IPS-18a (cell line): ENCODE results near the gene DNAH17.
"Not testable (repeated sequence)": the region's sequence is repeated elsewhere in the genome, so short reads cannot be mapped to it uniquely, and the experiment has no call there.

Experiments
- H3K27ac ChIP-seq: one replicate; pipeline ENCODE4 v1.5.1; 2013; ENCODE audit warnings: low read length
- H3K27me3 ChIP-seq: one replicate; pipeline ENCODE4 v1.6.1; 2013; ENCODE audit warnings: mild to moderate bottlenecking, low read length; ENCODE audit not compliant: control insufficient read depth, insufficient read depth
- H3K36me3 ChIP-seq: one replicate; pipeline ENCODE4 v1.6.1; 2013; ENCODE audit warnings: low read depth, low read length; ENCODE audit not compliant: control insufficient read depth
- H3K4me1 ChIP-seq: one replicate; pipeline ENCODE4 v1.6.1; 2013; ENCODE audit warnings: low read depth, low read length; ENCODE audit not compliant: control insufficient read depth
- H3K4me3 ChIP-seq: one replicate; pipeline ENCODE4 v1.5.1; 2013; ENCODE audit warnings: low read length
- H3K9ac ChIP-seq: one replicate; pipeline ENCODE4 v1.6.1; 2013; ENCODE audit warnings: mild to moderate bottlenecking, low read length, moderate library complexity
- H3K9me3 ChIP-seq: one replicate; pipeline ENCODE4 v1.6.1; 2013; ENCODE audit warnings: low read depth, low read length; ENCODE audit not compliant: control insufficient read depth

Gene DNAH17

DNA sequence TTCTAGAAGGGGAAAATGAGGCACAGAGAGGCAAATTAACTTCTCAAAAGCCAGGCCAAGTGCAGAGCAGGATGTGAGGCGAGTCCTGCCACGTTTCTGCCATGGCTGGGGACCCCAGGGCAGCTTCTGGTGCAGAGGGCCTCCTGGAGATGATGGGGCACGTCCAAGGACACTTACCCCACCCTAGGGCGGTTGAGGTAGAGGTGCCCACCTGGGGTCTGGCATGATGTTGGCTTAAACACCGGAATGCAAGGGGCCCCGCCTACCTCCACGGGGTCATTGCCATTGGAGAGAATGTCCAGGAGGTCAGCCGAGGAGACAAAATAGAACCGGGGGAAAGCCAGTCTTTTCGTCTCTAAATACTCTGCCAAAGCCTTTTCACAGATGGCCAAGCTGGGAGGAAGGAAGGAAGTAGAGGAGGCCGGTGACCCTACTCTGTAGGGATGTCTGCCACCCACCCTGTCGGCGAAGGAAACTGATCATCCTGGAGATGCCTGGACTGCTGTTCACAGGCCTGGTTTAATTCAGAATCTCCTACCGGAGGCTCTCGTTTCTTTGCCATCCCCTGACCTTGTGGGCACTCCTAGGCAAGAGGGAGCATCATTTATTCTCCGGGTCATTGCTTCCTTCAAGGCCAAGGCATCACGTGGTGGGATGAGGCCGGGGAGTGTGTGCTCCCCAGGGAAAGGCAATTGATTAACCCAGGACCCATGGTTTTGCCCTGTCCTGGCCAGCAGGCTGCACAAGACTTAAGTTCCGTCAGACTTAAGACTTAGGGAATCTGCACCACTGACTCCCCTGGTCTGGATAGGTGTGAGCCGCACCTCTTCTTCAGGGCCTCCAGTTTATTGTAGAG, 70.5 kb downstream of the DNAH17 start:
- Histone ChIP-seq H3K36me3 (no peaks in the 10 kb centered on the region), H3K4me3 (no peak overlapping the region), H3K9me3 (no peaks in the 10 kb centered on the region), H3K4me1 (no peaks in the 10 kb centered on the region), H3K27ac (no peak overlapping the region), H3K27me3 (no peaks in the 10 kb centered on the region), H3K9ac (no peak overlapping the region)

DNA sequence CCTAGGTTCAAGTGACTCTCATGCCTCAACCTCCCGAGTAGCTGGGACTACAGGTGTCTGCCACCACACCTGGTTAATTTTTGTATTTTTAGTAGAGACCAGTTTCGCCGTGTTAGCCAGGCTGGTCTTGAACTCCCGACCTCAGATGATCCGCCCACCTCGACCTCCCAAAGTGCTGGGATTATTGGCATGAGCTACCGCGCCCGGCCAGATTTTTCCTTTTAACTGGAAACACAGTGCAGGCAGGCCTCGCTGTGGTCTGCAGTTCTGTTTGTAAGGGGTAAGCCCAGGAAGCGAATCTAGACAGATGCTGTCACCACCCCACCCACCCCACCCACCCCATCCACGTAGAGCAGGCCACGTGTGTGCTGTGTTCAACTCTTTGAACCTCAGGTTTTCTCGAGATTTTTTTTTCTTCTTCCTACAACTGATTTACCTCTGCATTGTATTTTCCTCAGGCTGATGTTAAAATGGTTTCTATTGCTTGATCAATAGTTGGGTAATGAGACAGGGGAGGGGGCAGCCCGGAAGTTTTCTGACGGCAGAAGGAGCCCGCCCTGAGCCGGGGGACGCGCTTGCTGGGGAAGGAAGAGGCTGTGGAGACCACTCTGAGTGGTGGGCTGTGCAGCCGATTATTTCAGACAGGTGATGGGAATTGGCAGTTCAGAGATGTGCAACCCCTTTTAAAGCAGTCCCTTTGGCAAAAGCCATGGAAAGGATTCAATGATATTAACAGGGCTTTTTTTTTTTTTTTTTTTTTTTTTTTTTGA, 72.9 kb downstream of the DNAH17 start:
- no peaks in the 10 kb centered on the region for H3K4me1 ChIP-seq
- H3K4me3 ChIP-seq: no peak overlapping the region
- H3K9ac ChIP-seq: no peak overlapping the region
- no peaks in the 10 kb centered on the region for H3K27me3 ChIP-seq
- H3K27ac ChIP-seq: no peak overlapping the region
- no peaks in the 10 kb centered on the region for H3K36me3 ChIP-seq
- no peaks in the 10 kb centered on the region for H3K9me3 ChIP-seq

DNA sequence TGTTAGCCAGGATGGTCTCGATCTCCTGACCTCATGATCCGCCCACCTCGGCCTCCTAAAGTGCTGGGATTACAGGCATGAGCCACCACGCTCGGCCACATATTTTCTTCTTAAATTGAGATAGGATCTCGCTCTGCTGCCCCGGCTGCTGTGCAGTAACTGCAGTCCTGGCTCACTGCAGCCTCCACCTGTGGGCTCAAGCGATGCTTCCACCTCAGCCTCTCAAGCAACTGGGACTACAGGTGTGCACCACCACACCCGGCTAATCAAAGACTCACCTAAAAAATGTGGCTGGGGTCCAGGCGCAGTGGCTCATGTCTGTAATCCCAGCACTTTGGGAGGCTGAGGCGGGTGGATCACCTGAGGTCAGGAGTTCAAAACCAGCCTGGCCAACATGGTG, 73.8 kb downstream of the DNAH17 start:
- not testable (repeated sequence) for H3K4me1 ChIP-seq, H3K36me3 ChIP-seq, H3K9ac ChIP-seq, H3K4me3 ChIP-seq, H3K27ac ChIP-seq, H3K27me3 ChIP-seq, H3K9me3 ChIP-seq

DNA sequence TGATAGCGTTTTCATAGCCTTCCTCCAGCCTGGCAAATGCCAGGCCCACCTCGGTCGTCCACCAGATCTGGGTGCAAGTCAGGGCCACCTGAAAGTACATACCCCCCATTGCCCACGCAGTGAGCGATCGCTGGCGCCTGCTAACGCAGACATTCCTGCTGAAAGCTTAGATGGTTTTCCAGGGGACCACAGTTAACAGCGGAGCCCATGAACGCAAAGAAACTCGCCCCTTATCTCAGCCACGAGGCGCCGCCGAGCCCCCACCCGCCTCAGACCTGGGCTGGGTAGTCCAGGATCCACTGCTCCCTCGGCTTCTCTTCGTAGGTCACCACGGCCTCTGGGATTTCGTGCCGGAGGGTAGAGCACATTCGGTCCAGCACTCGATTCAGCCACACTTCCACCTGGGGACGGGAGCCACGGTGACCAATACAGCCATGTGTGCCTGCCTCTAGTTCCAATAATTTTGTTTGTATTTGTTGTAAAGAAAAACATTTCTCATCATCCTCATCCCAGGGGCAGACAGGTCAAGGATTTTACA, 74.5 kb downstream of the DNAH17 start:
- Histone ChIP-seq H3K9me3 (no peaks in the 10 kb centered on the region), H3K4me1 (peaks cover 9% of the 10 kb centered on the region), H3K27me3 (no peaks in the 10 kb centered on the region), H3K36me3 (no peaks in the 10 kb centered on the region), H3K4me3 (no peak overlapping the region), H3K9ac (no peak overlapping the region), H3K27ac (no peak overlapping the region)

DNA sequence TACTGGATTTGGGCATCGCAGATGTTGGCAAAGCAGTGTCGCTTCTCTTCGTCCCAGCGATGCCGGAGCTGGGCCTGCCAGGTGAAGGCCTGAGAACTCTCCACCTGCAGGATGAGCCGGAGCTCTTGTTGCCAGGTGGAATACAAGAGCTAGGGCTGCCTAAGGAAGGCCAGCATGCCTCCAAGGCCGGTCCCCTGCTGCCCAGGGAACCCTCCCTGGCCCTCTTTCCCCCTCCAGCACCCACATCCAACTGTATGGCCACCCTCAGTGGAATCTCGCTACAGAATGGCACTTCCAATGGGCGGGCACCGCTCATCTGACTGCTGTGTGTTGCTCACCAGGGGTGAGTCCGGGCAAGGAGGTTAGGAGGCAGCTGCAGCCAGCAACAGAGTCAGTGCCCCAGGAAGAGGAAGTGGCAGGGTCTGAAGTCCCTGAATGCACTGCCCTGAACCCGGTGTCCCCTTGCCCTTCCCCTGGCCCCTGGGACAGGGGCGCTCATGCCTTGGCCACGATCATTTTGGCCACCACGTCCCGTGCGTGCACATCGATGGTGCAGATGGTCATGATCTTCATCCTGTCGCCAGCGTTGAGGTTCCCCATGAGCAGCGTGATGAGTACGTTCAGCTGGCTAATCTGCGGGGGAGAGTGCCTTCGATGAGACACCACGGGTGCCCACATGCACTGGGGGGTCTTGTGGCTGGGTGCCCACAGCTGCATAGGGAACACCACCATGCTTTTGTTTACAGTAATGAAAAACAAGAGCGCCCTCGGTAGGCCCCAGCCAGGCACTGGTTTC, 75.8 kb downstream of the DNAH17 start:
- Histone ChIP-seq H3K4me1 (peaks cover 9% of the 10 kb centered on the region), H3K4me3 (no peak overlapping the region), H3K9ac (no peak overlapping the region), H3K27me3 (no peaks in the 10 kb centered on the region), H3K36me3 (no peaks in the 10 kb centered on the region), H3K9me3 (no peaks in the 10 kb centered on the region), H3K27ac (no peak overlapping the region)

DNA sequence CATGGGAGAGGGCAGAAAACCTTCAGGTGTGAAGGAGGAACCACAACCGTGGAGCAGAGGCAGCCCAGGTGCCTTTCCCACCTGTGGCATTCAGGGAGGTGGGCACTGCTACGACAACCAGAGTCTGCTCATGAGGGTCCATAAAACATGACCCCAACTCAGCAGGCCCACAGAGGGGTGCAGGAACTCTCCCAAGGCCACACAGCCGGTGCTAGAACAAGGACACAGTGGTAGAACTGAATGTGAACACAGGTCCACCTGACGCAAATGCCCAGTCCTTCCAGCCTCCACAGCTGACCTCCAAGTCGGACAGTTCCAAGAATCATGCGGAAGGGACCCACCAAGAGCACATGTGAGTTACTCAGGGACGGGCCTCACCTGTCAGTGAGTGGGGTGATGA, 76.4 kb downstream of the DNAH17 start:
- H3K27me3 ChIP-seq: no peaks in the 10 kb centered on the region
- no peak overlapping the region for H3K27ac ChIP-seq
- H3K4me3 ChIP-seq: no peak overlapping the region
- no peaks in the 10 kb centered on the region for H3K36me3 ChIP-seq
- peaks cover 9% of the 10 kb centered on the region for H3K4me1 ChIP-seq
- H3K9me3 ChIP-seq: no peaks in the 10 kb centered on the region
- H3K9ac ChIP-seq: no peak overlapping the region

DNA sequence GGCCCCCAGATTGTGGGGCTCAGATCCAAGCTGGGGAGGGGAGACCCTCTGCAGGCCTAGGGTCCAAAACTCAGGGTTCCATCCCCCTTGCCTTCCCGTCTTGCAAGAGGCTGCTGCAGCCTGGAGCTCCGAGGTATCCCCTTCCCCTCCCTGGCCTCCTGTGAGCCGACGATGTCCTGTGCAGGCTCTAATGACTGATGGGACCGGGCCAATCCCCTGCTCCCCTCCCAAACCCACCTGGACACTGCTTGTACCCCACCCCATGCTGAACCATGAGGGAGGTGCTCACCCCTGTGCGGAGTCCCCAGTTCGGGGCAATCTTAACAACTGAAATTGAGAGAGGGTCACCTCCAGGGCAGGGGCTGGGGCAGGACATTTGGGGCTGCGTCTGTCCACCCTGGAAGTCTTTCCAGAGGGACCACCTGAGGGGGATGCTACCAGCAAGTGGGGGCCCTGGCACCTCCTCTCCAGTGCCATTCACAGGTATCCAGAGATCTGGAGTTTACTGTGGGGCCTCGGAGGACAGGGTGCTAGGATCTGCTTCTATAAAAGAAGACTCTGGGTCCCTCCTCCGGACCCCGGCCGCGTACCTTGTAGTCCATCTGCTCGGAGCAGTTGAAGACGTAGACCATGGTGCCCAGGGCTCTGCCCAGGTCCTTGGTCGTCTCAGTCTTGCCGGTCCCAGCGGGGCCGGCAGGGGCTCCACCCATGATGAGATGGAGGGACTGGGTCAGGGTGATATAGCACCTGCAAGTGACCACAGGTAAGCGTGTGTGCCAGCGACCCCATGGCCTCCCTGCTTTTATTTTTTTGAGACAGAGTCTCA, 77.3 kb downstream of the DNAH17 start:
- Histone ChIP-seq H3K36me3 (no peaks in the 10 kb centered on the region), H3K9ac (no peak overlapping the region), H3K4me1 (peaks cover 9% of the 10 kb centered on the region), H3K9me3 (no peaks in the 10 kb centered on the region), H3K27me3 (no peaks in the 10 kb centered on the region), H3K4me3 (no peak overlapping the region), H3K27ac (no peak overlapping the region)

DNA sequence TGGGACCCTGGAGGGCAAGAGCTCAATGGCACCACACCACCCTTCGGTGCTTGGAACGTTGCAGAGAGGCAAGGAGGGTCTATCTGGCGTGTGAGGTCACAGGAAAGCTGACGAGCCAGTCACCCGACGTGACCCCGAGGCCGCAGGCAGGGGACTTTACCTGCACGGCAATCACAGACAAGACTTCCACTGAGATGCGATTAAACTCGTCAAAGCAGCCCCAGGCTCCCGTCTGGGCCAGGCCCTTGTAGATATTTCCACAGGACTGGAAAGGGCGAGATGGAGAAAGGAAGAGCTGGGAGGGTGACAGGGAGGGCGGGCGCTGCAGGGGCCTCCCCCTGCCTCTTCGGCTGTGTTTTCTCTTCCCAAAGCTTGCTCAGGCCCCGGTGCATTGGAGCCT, 78.3 kb downstream of the DNAH17 start:
- Histone ChIP-seq H3K36me3 (no peaks in the 10 kb centered on the region), H3K9me3 (no peaks in the 10 kb centered on the region), H3K27me3 (no peaks in the 10 kb centered on the region), H3K4me1 (peaks cover 9% of the 10 kb centered on the region), H3K4me3 (no peak overlapping the region), H3K27ac (no peak overlapping the region), H3K9ac (no peak overlapping the region)

DNA sequence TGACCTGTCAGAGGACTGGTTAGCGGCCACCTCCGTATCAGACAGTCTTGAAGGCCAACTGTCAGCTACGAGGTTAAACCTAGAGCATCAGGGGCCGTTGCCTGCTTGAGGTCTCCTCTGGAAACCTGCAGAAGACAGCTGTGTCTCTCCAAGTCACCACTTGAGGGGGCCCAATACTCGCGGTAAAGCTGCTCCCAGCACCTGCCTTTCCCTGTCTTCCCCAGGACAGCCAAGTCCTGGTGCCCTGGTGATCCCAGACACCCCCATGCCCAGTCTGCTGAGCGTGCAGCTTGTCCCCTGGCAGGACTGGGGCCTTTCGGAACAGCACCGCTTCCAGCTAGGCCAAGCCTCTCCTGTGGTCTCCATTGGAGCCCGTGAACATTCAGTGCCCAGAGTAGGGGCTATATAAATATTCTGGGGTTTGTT, 80.1 kb downstream of the DNAH17 start:
- no peak overlapping the region for H3K27ac ChIP-seq
- peaks cover 9% of the 10 kb centered on the region for H3K4me1 ChIP-seq
- no peaks in the 10 kb centered on the region for H3K9me3 ChIP-seq
- H3K9ac ChIP-seq: no peak overlapping the region
- H3K4me3 ChIP-seq: no peak overlapping the region
- H3K36me3 ChIP-seq: no peaks in the 10 kb centered on the region
- H3K27me3 ChIP-seq: no peaks in the 10 kb centered on the region

DNA sequence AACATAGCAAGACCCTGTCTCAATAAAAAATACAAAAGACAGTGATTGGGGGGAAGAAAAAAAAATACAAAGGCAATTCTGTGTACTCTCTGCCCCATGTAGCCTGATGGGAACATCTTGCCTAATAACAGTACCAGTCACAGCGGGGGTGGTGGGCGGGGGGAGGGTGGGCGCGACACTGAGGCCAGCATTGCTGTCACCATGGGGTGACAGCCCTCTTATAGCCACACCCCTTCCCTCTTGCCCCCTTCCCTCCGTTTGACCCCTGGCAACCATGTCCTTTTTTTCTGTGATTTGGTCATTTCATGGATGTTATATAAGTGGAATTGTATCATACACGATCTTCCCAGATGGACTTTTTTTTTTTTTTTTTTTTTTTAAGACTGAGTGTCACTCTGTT, 80.9 kb downstream of the DNAH17 start:
- Histone ChIP-seq H3K27ac (no peak overlapping the region), H3K9me3 (no peaks in the 10 kb centered on the region), H3K4me3 (no peak overlapping the region), H3K4me1 (peaks cover 9% of the 10 kb centered on the region), H3K36me3 (no peaks in the 10 kb centered on the region), H3K9ac (no peak overlapping the region), H3K27me3 (no peaks in the 10 kb centered on the region)
